GM23248 (cell line): Measurements from ENCODE around the gene MLN. TPM values are rescaled to one million over a fixed set of nuclear protein-coding genes. Genes with fewer than 3 reads are reported as not detected.

Source experiments
- DNase-seq: peaks from one replicate; pipeline ENCODE4 v3.0.0-alpha.2; 2015
- H2AFZ ChIP-seq: fragments of 200-600 bp; sonication (generic); 2 replicates; pipeline ENCODE4 v1.6.1; 2016; ENCODE audit warnings: antibody characterized with exemption
- H3F3A ChIP-seq: fragments of 200-600 bp; sonication (generic); 2 replicates; pipeline ENCODE4 v1.6.1; 2016; ENCODE audit warnings: mild to moderate bottlenecking, antibody characterized with exemption, mixed run types; ENCODE audit not compliant: insufficient read depth
- H3K27ac ChIP-seq: fragments of 200-600 bp; sonication (generic); 2 replicates; pipeline ENCODE4 v1.5.1; 2016; ENCODE audit warnings: mild to moderate bottlenecking
- H3K27me3 ChIP-seq: fragments of 200-600 bp; sonication (generic); replicated peaks from 2 replicates; pipeline ENCODE4 v1.6.1; 2016; ENCODE audit warnings: mild to moderate bottlenecking; ENCODE audit not compliant: insufficient read depth
- H3K36me3 ChIP-seq: fragments of 200-600 bp; sonication (generic); 2 replicates; pipeline ENCODE4 v1.6.1; 2016; ENCODE audit warnings: low read depth, mild to moderate bottlenecking
- H3K4me1 ChIP-seq: fragments of 200-600 bp; sonication (generic); 2 replicates; pipeline ENCODE4 v1.6.1; 2016; ENCODE audit warnings: mild to moderate bottlenecking; ENCODE audit not compliant: insufficient read depth
- H3K4me2 ChIP-seq: fragments of 200-600 bp; sonication (generic); one replicate; pipeline ENCODE4 v1.6.1; 2016; ENCODE audit warnings: mild to moderate bottlenecking; ENCODE audit not compliant: unreplicated experiment
- H3K4me3 ChIP-seq: fragments of 200-600 bp; sonication (generic); 2 replicates; pipeline ENCODE4 v1.5.1; 2016; ENCODE audit warnings: mild to moderate bottlenecking
- H3K79me2 ChIP-seq: fragments of 200-600 bp; sonication (generic); 2 replicates; pipeline ENCODE4 v1.6.1; 2016; ENCODE audit warnings: mild to moderate bottlenecking; ENCODE audit not compliant: insufficient read depth
- H3K9ac ChIP-seq: fragments of 200-600 bp; sonication (generic); 2 replicates; pipeline ENCODE4 v1.6.1; 2016; ENCODE audit warnings: mild to moderate bottlenecking
- H3K9me2 ChIP-seq: fragments of 200-600 bp; sonication (generic); 2 replicates; pipeline ENCODE4 v1.6.1; 2016; ENCODE audit warnings: mixed run types, mild to moderate bottlenecking, moderate library complexity; ENCODE audit not compliant: insufficient read depth
- H3K9me3 ChIP-seq: fragments of 200-600 bp; sonication (generic); one replicate; pipeline ENCODE4 v1.6.1; 2017; ENCODE audit warnings: low read depth
- H4K20me1 ChIP-seq: fragments of 200-600 bp; sonication (generic); 2 replicates; pipeline ENCODE4 v1.6.0; 2016; ENCODE audit not compliant: insufficient read depth
- EZH2 ChIP-seq: fragments of 200-600 bp; sonication (generic); IDR thresholded peaks from 2 replicates; pipeline ENCODE4 v1.6.1; 2018; ENCODE audit warnings: antibody characterized with exemption, mild to moderate bottlenecking; ENCODE audit not compliant: insufficient read depth, poor library complexity, severe bottlenecking
- EZH2phosphoT487 ChIP-seq: fragments of 200-600 bp; sonication (generic); IDR thresholded peaks from 2 replicates; pipeline ENCODE4 v1.6.1; 2018; ENCODE audit warnings: antibody characterized with exemption, moderate library complexity, mild to moderate bottlenecking, low read depth; ENCODE audit not compliant: insufficient read depth
- WGBS, 2 experiments: methylation state at CpG; one replicate each; pipeline ENCODE4 v1.1.6; 2015 to 2017; ENCODE audit warnings: low lambda C conversion rate in 2 of 2, low coverage in 1 of 2; ENCODE audit errors: missing lambda C conversion rate in 2 of 2; 5-methylcytosine and 5-hydroxymethylcytosine counted together
- in situ Hi-C: fragments of 300-500 bp; cut with MboI; formaldehyde crosslinking; loops from 2 replicates; pipeline ENCODE4 v1.15.0; 2020
- polyA plus RNA-seq: library from polyadenylated mRNA; unstranded; fragments of >200 nt; fragmentation: Nextera tagmentation; extraction: Ambion mirVana; gene quantifications from 2 replicates; pipeline ENCODE4 v1.2.1, GENCODE V29; 2016
- total RNA-seq: library from RNA; depleted of rRNA; stranded (reverse); fragments of >200 nt; shearing (Covaris generic); gene quantifications from 2 replicates; pipeline ENCODE4 v1.2.3, GENCODE V29; 2014

MLN gene
- total and polyA plus RNA-seq, 2 experiments from 2014 or later = not detected

- H3K79me2 ChIP-seq = no peaks in the 10 kb centered on the region
- WGBS, 2 experiments = 20 to 27% methylated on average over 8 of the region's 8 CpGs
- no peak overlapping the region for H3K27ac ChIP-seq
- in situ Hi-C loops = no loop called here
- H3K4me1 ChIP-seq = no peaks in the 10 kb centered on the region
- H3K9me3 ChIP-seq = no peaks in the 10 kb centered on the region
- DNase-seq = no peak
- H3K27me3 ChIP-seq = 0 out of 2 replicates have a peak, but pooled peaks cover 2% of the 10 kb centered on the region
- H3K9ac ChIP-seq = no peak overlapping the region
- TF ChIP-seq EZH2phosphoT487 = no peak
- no peak for TF ChIP-seq EZH2
- no peaks in the 10 kb centered on the region for H4K20me1 ChIP-seq
- no peaks in the 10 kb centered on the region for H3F3A ChIP-seq
- H2AFZ ChIP-seq = no peak overlapping the region
- H3K36me3 ChIP-seq = no peaks in the 10 kb centered on the region
- no peak overlapping the region for H3K4me2 ChIP-seq
- H3K9me2 ChIP-seq = no peaks in the 10 kb centered on the region
- no peak overlapping the region for H3K4me3 ChIP-seq
Observed at GRCh38 chr6:33816911-33817310, 13.1 kb upstream of the MLN start.

GRCh38 chr6:33815854-33816253 is 12.1 kb upstream of the MLN start:
- H3K27me3 ChIP-seq = 0 out of 2 replicates have a peak, but pooled peaks cover 8% of the 10 kb centered on the region
- TF ChIP-seq EZH2 (no peak), EZH2phosphoT487 (no peak)

GRCh38 chr6:33813990-33814985 is 10.5 kb upstream of the MLN start:
- Histone ChIP-seq H4K20me1 (no peaks in the 10 kb centered on the region), H3K27me3 (peaks cover 13% of the 10 kb centered on the region)

More at GRCh38 chr6:33815854-33816253, 12.1 kb upstream of the MLN start:
- Histone ChIP-seq H3K4me1 (no peaks in the 10 kb centered on the region), H3K4me3 (no peak overlapping the region), H3F3A (no peaks in the 10 kb centered on the region), H3K4me2 (no peak overlapping the region), H4K20me1 (no peaks in the 10 kb centered on the region), H3K9me2 (no peaks in the 10 kb centered on the region), H3K36me3 (no peaks in the 10 kb centered on the region), H2AFZ (no peak overlapping the region), H3K79me2 (no peaks in the 10 kb centered on the region), H3K9ac (no peak overlapping the region), H3K9me3 (no peaks in the 10 kb centered on the region), H3K27ac (no peak overlapping the region)
- 29 to 44% methylated on average over 1 of the region's 1 CpG for WGBS, 2 experiments
- in situ Hi-C loops = no loop called here
- peak; percentile 29 for DNase-seq

GRCh38 chr6:33813246-33813904 is 9.6 kb upstream of the MLN start:
- WGBS, 2 experiments = 54 to 60% methylated on average over 14 to 16 of the region's 16 CpGs
- peaks cover 22% of the 10 kb centered on the region for H3K27me3 ChIP-seq
- H3K4me1 ChIP-seq = no peaks in the 10 kb centered on the region
- H3K9me3 ChIP-seq = no peaks in the 10 kb centered on the region
- in situ Hi-C loops = no loop called here
- no peak overlapping the region for H3K4me2 ChIP-seq
- no peaks in the 10 kb centered on the region for H3F3A ChIP-seq
- H2AFZ ChIP-seq = no peak overlapping the region
- H4K20me1 ChIP-seq = no peaks in the 10 kb centered on the region
- no peaks in the 10 kb centered on the region for H3K9me2 ChIP-seq
- no peak overlapping the region for H3K27ac ChIP-seq
- DNase-seq = no peak
- H3K79me2 ChIP-seq = no peaks in the 10 kb centered on the region
- no peak for TF ChIP-seq EZH2phosphoT487
- no peak for TF ChIP-seq EZH2
- H3K4me3 ChIP-seq = no peak overlapping the region
- H3K36me3 ChIP-seq = no peaks in the 10 kb centered on the region
- H3K9ac ChIP-seq = no peak overlapping the region

More at GRCh38 chr6:33813990-33814985, 10.5 kb upstream of the MLN start:
- WGBS, 2 experiments = 40 to 47% methylated on average over 15 to 18 of the region's 19 CpGs
- H3K9ac ChIP-seq = no peak overlapping the region
- no peaks in the 10 kb centered on the region for H3K9me2 ChIP-seq
- no peak for TF ChIP-seq EZH2phosphoT487
- TF ChIP-seq EZH2 = no peak
- DNase-seq = no peak
- H3K9me3 ChIP-seq = no peaks in the 10 kb centered on the region
- H3K4me2 ChIP-seq = no peak overlapping the region
- in situ Hi-C loops = no loop called here
- no peaks in the 10 kb centered on the region for H3K36me3 ChIP-seq
- no peaks in the 10 kb centered on the region for H3F3A ChIP-seq
- no peak overlapping the region for H2AFZ ChIP-seq
- no peaks in the 10 kb centered on the region for H3K79me2 ChIP-seq
- no peak overlapping the region for H3K27ac ChIP-seq
- no peaks in the 10 kb centered on the region for H3K4me1 ChIP-seq
- no peak overlapping the region for H3K4me3 ChIP-seq
